HepG2 (cell line): Measurements from ENCODE around the gene LCE2D. TPM values are rescaled to one million over a fixed set of nuclear protein-coding genes. Genes with fewer than 3 reads are reported as not detected.

Source experiments
- ATAC-seq: fragments of 200-7000 bp; cut with Tn5 transposase; 3 replicates; pipeline ENCODE4 v1.9.1; 2020; ENCODE audit warnings: mild to moderate bottlenecking, moderate library complexity
- BruUV-seq: library from RNA; stranded (reverse); fragments of 400-500 nt; replicated peaks from 2 replicates; lab custom pipeline; 2021; lab: Mats Ljungman, UMichigan
- CTCF ChIA-PET: fragments of 300-600 bp; formaldehyde crosslinking; extraction: SDS; loops from one replicate; lab custom pipeline; 2021; ENCODE audit warnings: low total read pairs, inconsistent platforms, low intra/inter-chr PET ratio; lab: Yijun Ruan, JAX
- POLR2A ChIA-PET: fragments of 350-600 bp; sonication (Branson Sonifier 250); formaldehyde crosslinking; loops from one replicate; lab custom pipeline; 2020; ENCODE audit warnings: antibody characterized with exemption, inconsistent platforms; lab: Yijun Ruan, JAX
- DNase-seq: peaks from one replicate; pipeline ENCODE4 v3.0.0-alpha.2; 2015; ENCODE audit warnings: low spot score
- FAIRE-seq: peaks from 3 replicates; lab custom pipeline; 2011; peaks lifted over from hg19 to GRCh38; lab: Jason Lieb, UNC
- H2AFZ ChIP-seq: one replicate; pipeline ENCODE4 v1.6.1; 2011; ENCODE audit warnings: low read length, inconsistent platforms
- H3K27ac ChIP-seq: fragments of 300-600 bp; 3 replicates; pipeline ENCODE4 v1.8.0; 2011; ENCODE audit warnings: mixed run types, mild to moderate bottlenecking, mixed read lengths, low read length, inconsistent platforms; ENCODE audit not compliant: insufficient read depth; ENCODE audit errors: extremely low read length
- H3K27me3 ChIP-seq, 2 experiments: fragments of 200-600 bp in 1 of 2; 2 replicates in 1 of 2; 3 replicates in 1 of 2; pipeline versions ENCODE4 v1.6.0 to v1.8.0; 2011; ENCODE audit warnings: low read length in 2 of 2, mild to moderate bottlenecking in 2 of 2, moderate library complexity in 2 of 2, inconsistent platforms in 1 of 2; ENCODE audit not compliant: insufficient read depth in 2 of 2, control insufficient read depth in 1 of 2
- H3K36me3 ChIP-seq, 2 experiments: fragments of 200-600 bp in 1 of 2; replicated peaks in 1 of 2; 2 replicates in 1 of 2; 3 replicates in 1 of 2; pipeline versions ENCODE4 v1.5.1 to v1.8.0; 2011; ENCODE audit warnings: low read length in 2 of 2, inconsistent platforms in 1 of 2; ENCODE audit not compliant: insufficient read depth in 2 of 2, control insufficient read depth in 1 of 2
- H3K4me1 ChIP-seq: 2 replicates; pipeline ENCODE4 v1.5.1; 2012; ENCODE audit warnings: low read length, inconsistent platforms; ENCODE audit not compliant: insufficient read depth
- H3K4me2 ChIP-seq: 2 replicates; pipeline ENCODE4 v1.6.0; 2011; ENCODE audit warnings: low read depth, low read length, inconsistent platforms
- H3K4me3 ChIP-seq, 3 experiments: fragments of 200-600 bp in 1 of 3; sonication (generic), shearing (Covaris generic) in 1 of 3; replicated peaks in 1 of 3; 2 replicates each; pipeline ENCODE4 v1.5.1; 2011 to 2016; ENCODE audit warnings: low read length in 3 of 3, inconsistent platforms in 2 of 3, low read depth in 2 of 3, mild to moderate bottlenecking in 2 of 3, control low read depth in 1 of 3, mixed read lengths in 1 of 3; ENCODE audit not compliant: insufficient read depth in 1 of 3
- H3K79me2 ChIP-seq: one replicate; pipeline ENCODE4 v1.6.1; 2011; ENCODE audit warnings: low read length, inconsistent platforms; ENCODE audit not compliant: insufficient read depth
- H3K9ac ChIP-seq: 2 replicates; pipeline ENCODE4 v1.6.0; 2011; ENCODE audit warnings: mild to moderate bottlenecking, low read depth, low read length, inconsistent platforms; ENCODE audit not compliant: insufficient read depth
- H3K9me3 ChIP-seq: 2 replicates; pipeline ENCODE4 v1.5.1; 2012; ENCODE audit warnings: mild to moderate bottlenecking, low read length
- H4K20me1 ChIP-seq: 2 replicates; pipeline ENCODE4 v1.6.0; 2011; ENCODE audit warnings: inconsistent platforms, mild to moderate bottlenecking, low read length, moderate library complexity; ENCODE audit not compliant: insufficient read depth
- ATF3 ChIP-seq: sonication (generic); formaldehyde crosslinking; IDR thresholded peaks from 2 replicates; pipeline ENCODE4 v1.4.0; 2020; ENCODE audit warnings: missing genetic modification reagents
- DDIT3 ChIP-seq: sonication (generic); formaldehyde crosslinking; IDR thresholded peaks from 2 replicates; pipeline ENCODE4 v1.4.0; 2020; ENCODE audit warnings: mild to moderate bottlenecking, missing genetic modification reagents
- KDM2A ChIP-seq: sonication (generic); formaldehyde crosslinking; IDR thresholded peaks from 2 replicates; pipeline ENCODE4 v1.4.0; 2020; ENCODE audit warnings: low read depth, missing genetic modification reagents, borderline replicate concordance
- MTERF4 ChIP-seq: sonication (generic); formaldehyde crosslinking; IDR thresholded peaks from 2 replicates; pipeline ENCODE4 v1.8.0; 2023; ENCODE audit warnings: mild to moderate bottlenecking, missing genetic modification reagents
- MYPOP ChIP-seq: sonication (generic); formaldehyde crosslinking; IDR thresholded peaks from 2 replicates; pipeline ENCODE4 v1.8.1; 2023; ENCODE audit warnings: mild to moderate bottlenecking, moderate library complexity, missing genetic modification reagents
- RXRB ChIP-seq: IDR thresholded peaks from 2 replicates; pipeline ENCODE4 v1.6.1; 2016; ENCODE audit warnings: borderline replicate concordance, missing genetic modification reagents, missing compliant biosample characterization
- SRSF9 ChIP-seq: fragments of 200-400 bp; formaldehyde crosslinking; IDR thresholded peaks from 2 replicates; pipeline ENCODE4 v1.6.1; 2018; ENCODE audit warnings: borderline replicate concordance, mild to moderate bottlenecking, low read depth, low read length; ENCODE audit not compliant: insufficient read depth, poor library complexity, severe bottlenecking
- TOE1 ChIP-seq: sonication (generic); formaldehyde crosslinking; IDR thresholded peaks from 2 replicates; pipeline ENCODE4 v1.4.0; 2020; ENCODE audit warnings: mild to moderate bottlenecking, missing genetic modification reagents
- TRIM24 ChIP-seq: sonication (generic); formaldehyde crosslinking; IDR thresholded peaks from 2 replicates; pipeline ENCODE4 v1.8.0; 2022; ENCODE audit warnings: mild to moderate bottlenecking, missing genetic modification reagents
- ZNF367 ChIP-seq: sonication (generic); formaldehyde crosslinking; IDR thresholded peaks from 2 replicates; pipeline ENCODE4 v1.4.0; 2020; ENCODE audit warnings: missing genetic modification reagents, borderline replicate concordance
- ZNF441 ChIP-seq: sonication (generic); formaldehyde crosslinking; IDR thresholded peaks from 2 replicates; pipeline ENCODE4 v1.7.0; 2021; ENCODE audit warnings: missing genetic modification reagents, borderline replicate concordance
- ZNF609 ChIP-seq: sonication (generic); formaldehyde crosslinking; IDR thresholded peaks from 2 replicates; pipeline ENCODE4 v1.4.0; 2020; ENCODE audit warnings: mild to moderate bottlenecking, missing genetic modification reagents, borderline replicate concordance
- ZNF878 ChIP-seq: sonication (generic); formaldehyde crosslinking; IDR thresholded peaks from 2 replicates; pipeline ENCODE4 v1.8.1; 2023; ENCODE audit warnings: mild to moderate bottlenecking, missing genetic modification reagents, moderate library complexity
- ZXDC ChIP-seq: sonication (generic); formaldehyde crosslinking; IDR thresholded peaks from 2 replicates; pipeline ENCODE4 v1.5.0; 2020; ENCODE audit warnings: mild to moderate bottlenecking, missing genetic modification reagents
- WGBS: methylation state at CpG from one replicate; pipeline ENCODE4 v1.1.6; 2017; ENCODE audit warnings: low lambda C conversion rate; 5-methylcytosine and 5-hydroxymethylcytosine counted together
- in situ Hi-C: cut with HindIII; loops from 2 replicates; pipeline ENCODE4 v1.10.0; 2017; ENCODE audit warnings: low pct_unique_long_range_greater_than_20kb; ENCODE audit not compliant: extremely low pct_ligation_motif_present
- intact Hi-C: fragments of 100-400 bp; cut with micrococcal nuclease; formaldehyde crosslinking; loops from one replicate; pipeline ENCODE4 v1.10.0; 2022; ENCODE audit not compliant: unreplicated experiment
- polyA plus RNA-seq, 8 experiments: library from polyadenylated mRNA; depleted of rRNA in 3 of 8; stranded (reverse) in 7 of 8; unstranded in 1 of 8; fragments of >200 nt; fragmentation: Illumina TruSeq in 4 of 8; extraction: Trizol in 4 of 8; gene quantifications; 2 replicates each; pipeline versions ENCODE4 v1.2.1 to v1.2.3, GENCODE V29; 2011 to 2016; ENCODE audit warnings: low read depth in 4 of 8, missing spikeins in 1 of 8, mixed read lengths in 1 of 8; ENCODE audit not compliant: insufficient read depth in 1 of 8
- total RNA-seq, 5 experiments: library from RNA; depleted of rRNA; stranded (reverse); fragments of >200 nt; fragmentation: Illumina TruSeq; extraction: Trizol; gene quantifications; 2 replicates each; pipeline ENCODE4 v1.2.3, GENCODE V29; 2016; ENCODE audit warnings: low read depth in 1 of 5

The LCE2D gene
- total and polyA plus RNA-seq, 2 of the 13 experiments (the other 11 are each of a cell fraction or from before 2014, with no cell fraction given) = not detected

GRCh38 chr1:152640351-152640750, 22.8 kb upstream of the LCE2D start:
- no peaks in the 10 kb centered on the region for H3K9me3 ChIP-seq
- ChIA-PET POLR2A (no interaction called here), CTCF (no interaction called here)
- no TSS peak for BruUV-seq
- in situ Hi-C loops = no loop called here
- 16% methylated on average over 1 of the region's 1 CpG for WGBS
- H3K27ac ChIP-seq = no peak overlapping the region
- H3K27me3 ChIP-seq = no peaks in the 10 kb centered on the region
- H3K36me3 ChIP-seq = no peaks in the 10 kb centered on the region
- FAIRE-seq (no peak), ATAC-seq (no peak), DNase-seq (no peak)
- no peaks in the 10 kb centered on the region for H3K79me2 ChIP-seq
- H2AFZ ChIP-seq = no peak overlapping the region
- H3K4me1 ChIP-seq = no peaks in the 10 kb centered on the region
- H3K4me3 ChIP-seq = no peak overlapping the region
- no peak overlapping the region for H3K4me2 ChIP-seq
- no peaks in the 10 kb centered on the region for H4K20me1 ChIP-seq
- intact Hi-C loops = no loop called here
- H3K9ac ChIP-seq = no peak overlapping the region
- TF ChIP-seq ZNF367 (no peak), TOE1 (no peak), ZNF441 (CRISPR knock-in tag) (no peak), SRSF9 (no peak), MTERF4 (no peak), ZXDC (no peak), TRIM24 (CRISPR knock-in tag) (no peak), ZNF878 (CRISPR knock-in tag) (no peak), ZNF609 (CRISPR knock-in tag) (no peak), ATF3 (CRISPR knock-in tag) (no peak), RXRB (CRISPR knock-in tag) (no peak), KDM2A (CRISPR knock-in tag) (no peak), DDIT3 (CRISPR knock-in tag) (no peak), MYPOP (CRISPR knock-in tag) (no peak)
